GM21447 (cell line): ENCODE results near the gene LIME1.
A peak's percentile ranks its signal among the peaks of the same experiment; 100 is the strongest.
"Not testable (repeated sequence)": the region's sequence is repeated elsewhere in the genome, so short reads cannot be mapped to it uniquely, and the experiment has no call there.

Experiments
- ATAC-seq: cut with Tn5 transposase; IDR thresholded peaks from one replicate; pipeline ENCODE4 v1.9.1; 2021; ENCODE audit not compliant: unreplicated experiment

LIME1 gene

DNA sequence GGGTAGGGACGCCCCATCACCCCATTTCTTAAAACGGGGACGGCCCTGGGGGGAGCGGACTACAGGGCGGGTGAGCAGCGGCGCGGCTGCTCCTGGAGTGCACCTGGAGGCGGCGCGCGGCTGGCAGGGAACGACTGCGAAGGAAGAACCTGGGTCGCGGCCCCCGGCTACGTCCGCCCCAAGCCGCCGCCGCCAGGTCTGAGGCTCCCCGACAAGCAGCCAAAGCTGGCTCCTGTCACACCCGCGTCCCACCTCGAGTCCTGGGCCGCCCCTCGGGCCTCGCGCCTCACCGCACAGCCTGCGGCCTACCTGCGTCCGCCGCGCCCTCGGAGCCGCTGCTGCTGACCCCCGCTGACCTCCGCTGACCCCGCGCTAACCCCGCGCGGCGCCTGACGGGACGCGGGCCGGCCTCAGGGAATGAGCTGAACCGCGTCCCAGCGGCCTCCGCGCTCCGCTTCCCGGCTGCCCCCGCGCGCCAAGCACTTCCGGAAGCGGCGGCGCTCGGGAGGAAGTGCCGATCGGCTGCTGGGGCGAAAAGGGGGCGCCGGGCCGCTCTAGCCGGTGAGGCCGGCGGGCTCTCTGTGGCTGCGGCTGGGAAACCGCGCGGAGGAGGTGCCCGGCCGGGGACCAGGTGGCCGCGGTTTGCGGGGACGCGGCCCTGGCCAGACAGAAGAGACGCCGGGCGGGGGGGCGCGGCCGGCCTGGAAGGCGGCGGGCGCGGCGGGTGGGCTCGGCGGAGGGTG lies 28.7 kb upstream of the LIME1 start, which contains the start of the genes ARFRP1 and ZGPAT:
TSS of gene ARFRP1 (minus strand) at position 419 of the 743 bp plus-strand sequence. CDS start 885 bp downstream, outside the sequence.
TSS of gene ZGPAT (plus strand) at position 482 of the 743 bp plus-strand sequence. CDS start 542 bp downstream, outside the sequence.
- peak; percentile 64 for ATAC-seq

DNA sequence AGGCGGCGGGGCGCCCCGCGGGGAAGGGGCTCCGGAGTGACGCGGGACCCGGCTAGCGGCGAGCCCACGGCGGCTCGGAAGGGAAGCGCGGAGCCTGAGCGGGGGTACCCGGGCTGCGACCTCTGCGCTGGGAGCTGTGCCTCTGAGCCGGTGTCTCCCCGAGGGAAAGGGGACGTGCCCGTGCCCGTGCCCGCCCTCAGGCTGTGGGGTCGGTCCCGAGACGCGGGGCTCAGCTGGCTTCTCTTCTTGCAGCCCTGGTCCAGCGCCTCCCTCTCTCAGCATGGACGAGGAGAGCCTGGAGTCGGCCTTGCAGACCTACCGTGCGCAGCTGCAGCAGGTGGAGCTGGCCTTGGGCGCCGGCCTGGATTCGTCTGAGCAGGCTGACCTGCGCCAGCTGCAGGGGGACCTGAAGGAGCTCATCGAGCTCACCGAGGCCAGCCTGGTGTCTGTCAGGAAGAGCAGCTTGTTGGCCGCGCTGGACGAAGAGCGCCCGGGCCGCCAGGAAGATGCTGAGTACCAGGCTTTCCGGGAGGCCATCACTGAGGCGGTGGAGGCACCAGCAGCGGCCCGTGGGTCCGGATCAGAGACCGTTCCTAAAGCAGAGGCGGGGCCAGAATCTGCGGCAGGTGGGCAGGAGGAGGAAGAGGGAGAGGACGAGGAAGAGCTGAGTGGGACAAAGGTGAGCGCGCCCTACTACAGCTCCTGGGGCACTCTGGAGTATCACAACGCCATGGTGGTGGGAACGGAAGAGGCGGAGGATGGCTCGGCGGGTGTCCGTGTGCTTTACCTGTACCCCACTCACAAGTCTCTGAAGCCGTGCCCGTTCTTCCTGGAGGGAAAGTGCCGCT lies 27.9 kb upstream of the LIME1 start:
- ATAC-seq: no peak

DNA sequence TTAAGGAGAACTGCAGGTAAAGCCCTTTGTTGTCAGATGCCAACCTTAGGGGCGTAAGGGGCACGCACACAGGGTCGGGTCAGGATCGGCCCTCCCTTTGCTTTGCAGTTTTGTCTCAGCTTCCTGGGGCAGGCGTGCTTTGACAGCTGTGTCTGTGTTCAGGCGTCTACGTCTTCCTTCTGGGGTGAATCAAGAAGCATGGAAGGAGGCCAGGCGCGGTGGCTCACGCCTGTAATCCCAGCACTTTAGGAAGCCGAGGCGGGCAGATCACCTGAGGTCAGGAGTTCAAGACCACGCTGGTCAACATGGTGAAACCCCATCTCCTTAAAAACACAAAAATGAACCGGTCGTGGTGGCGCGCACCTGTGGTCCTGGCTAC lies 27.3 kb upstream of the LIME1 start:
- ATAC-seq: no peak

DNA sequence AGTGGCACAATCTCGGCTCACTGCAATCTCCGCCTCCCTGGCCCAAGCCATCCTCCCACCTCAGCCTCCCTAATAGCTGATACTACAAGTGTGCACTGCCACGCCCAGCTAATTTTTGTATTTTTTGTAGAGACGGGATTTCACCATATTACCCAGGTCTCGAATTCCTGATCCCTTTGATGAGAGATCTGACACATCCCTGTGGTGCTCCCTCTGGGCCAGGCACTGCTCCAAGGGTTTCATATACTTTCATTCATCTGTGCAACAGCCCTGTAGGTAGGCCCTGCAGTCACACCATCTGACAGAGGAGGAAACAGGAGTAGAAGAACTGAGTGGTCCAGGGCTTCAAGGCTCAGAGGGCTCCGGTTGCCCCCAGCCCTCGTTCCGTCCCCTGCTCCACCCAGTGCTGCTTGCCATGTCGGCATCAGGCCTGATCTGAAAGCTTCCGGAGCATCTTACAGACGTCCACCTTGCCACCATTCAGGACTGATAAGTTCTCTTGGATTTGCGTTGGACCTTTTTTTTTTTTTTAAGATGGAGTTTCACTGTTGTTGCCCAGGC lies 25.3 kb upstream of the LIME1 start:
- no peak for ATAC-seq

DNA sequence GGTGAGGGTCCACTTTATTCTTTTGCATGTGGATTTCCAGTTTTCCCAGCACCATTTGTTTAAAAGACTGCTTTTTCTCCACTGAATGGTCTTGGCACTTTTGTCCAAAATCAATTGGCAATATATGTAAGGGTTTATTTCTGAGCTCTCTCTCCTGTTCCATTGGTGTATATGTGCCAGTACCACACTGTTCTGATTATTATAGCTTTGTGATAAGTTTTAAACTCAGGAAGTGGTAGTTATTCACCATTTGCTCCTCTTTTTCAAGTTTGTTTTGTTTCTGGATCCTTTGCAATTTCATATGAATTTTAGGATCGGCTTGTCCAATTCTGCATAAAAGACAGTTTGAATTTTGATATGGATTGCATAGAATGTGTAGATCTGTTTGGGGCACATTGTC lies 24.3 kb upstream of the LIME1 start:
- no peak for ATAC-seq

DNA sequence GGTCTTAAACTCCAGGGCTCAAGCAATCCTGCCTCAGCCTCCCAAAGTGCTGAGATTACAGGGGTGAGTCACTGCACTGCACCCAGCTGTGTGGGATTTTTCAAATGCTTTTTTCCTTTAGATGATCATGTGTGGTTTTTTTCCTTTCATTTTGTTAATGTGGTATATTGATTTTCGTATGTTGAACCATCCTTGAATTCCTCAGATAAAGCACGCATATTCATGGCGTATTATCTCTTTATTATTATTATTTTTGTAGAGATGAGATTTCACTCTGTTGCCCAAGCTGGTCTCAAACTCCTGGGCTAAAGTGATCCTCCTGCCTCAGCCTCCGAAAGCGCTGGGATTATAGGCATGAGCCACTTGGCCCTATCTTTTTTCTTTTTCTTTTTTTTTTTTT lies 21.6 kb upstream of the LIME1 start:
- no peak for ATAC-seq

DNA sequence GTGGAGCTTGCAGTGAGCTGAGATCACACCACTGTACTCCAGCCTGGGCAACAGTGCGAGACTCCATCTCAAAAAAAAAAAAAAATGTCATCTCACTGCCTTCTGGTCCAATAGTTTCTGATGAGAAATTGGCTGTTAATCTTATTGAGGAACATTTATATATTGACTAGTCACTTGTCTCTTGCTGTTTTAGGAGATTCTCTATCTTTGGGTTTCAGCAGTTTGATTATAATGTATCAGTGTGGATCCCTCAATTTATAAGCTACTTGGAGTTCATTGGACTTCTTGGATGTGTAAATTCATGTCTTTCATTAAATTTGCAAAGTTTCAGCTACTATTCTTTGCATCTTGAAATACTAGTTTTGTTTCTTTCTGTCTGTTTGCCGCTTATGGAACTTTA lies 17.5 kb upstream of the LIME1 start:
- ATAC-seq: no peak

DNA sequence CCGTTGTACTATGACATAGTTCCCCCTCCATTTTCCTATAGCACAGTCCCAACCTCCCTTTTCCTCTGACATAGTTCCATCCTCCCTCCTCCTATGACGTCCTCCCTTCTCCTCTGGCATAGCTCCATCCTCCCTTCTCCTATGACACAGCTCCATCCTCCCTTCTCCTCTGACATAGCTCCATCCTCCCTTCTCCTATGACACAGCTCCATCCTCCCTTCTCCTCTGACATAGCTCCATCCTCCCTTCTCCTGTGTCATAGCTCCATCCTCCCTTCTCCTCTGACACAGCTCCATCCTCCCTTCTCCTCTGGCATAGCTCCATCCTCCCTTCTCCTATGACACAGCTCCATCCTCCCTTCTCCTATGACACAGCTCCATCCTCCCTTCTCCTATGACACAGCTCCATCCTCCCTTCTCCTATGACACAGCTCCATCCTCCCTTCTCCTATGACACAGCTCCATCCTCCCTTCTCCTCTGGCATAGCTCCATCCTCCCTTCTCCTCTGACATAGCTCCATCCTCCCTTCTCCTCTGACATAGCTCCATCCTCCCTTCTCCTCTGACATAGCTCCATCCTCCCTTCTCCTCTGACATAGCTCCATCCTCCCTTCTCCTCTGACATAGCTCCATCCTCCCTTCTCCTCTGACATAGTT lies 13.4 kb upstream of the LIME1 start:
- not testable (repeated sequence) for ATAC-seq

DNA sequence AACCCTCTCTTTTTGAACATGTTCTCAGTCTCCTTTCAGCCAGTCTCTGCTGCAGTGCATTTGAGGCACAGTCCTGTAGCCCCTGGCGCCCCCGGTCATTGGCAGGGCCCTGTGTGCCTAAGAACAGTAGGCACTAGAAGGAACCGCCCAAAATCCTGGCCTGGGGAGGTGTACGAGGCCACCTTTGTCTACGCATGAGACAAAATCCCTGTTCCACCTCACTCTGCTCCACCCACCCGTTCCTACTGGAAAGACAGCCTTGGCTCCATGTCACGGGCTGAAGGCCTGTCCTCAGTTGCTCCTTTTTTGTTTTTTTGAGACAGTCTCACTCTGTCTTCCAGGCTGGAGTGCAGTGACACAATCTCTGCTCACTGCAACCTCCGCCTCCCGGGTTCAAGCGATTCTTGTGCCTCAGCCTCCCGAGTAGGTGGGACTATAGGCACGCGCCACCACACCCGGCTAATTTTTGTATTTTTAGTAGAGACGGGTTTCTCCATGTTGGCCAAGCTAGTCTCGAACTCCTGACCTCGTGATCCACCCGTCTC lies 6.2 kb upstream of the LIME1 start:
- not testable (repeated sequence) for ATAC-seq

DNA sequence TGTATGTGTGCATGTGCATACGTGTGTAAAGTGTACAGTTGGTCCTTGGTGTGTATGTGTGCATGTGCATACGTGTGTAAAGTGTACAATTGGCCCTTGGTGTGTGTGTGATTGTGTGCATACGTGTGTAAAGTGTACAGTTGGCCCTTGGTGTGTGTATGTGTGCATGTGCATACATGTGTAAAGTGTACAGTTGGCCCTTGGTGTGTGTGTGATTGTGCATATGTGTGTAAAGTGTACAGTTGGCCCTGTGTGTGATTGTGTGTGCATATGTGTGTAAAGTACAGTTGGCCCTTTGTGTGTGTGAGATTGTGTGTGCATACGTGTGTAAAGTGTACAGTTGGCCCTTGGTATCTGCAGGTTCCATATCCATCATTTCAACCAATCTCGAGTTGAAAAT lies 5.1 kb upstream of the LIME1 start:
- no peak for ATAC-seq

DNA sequence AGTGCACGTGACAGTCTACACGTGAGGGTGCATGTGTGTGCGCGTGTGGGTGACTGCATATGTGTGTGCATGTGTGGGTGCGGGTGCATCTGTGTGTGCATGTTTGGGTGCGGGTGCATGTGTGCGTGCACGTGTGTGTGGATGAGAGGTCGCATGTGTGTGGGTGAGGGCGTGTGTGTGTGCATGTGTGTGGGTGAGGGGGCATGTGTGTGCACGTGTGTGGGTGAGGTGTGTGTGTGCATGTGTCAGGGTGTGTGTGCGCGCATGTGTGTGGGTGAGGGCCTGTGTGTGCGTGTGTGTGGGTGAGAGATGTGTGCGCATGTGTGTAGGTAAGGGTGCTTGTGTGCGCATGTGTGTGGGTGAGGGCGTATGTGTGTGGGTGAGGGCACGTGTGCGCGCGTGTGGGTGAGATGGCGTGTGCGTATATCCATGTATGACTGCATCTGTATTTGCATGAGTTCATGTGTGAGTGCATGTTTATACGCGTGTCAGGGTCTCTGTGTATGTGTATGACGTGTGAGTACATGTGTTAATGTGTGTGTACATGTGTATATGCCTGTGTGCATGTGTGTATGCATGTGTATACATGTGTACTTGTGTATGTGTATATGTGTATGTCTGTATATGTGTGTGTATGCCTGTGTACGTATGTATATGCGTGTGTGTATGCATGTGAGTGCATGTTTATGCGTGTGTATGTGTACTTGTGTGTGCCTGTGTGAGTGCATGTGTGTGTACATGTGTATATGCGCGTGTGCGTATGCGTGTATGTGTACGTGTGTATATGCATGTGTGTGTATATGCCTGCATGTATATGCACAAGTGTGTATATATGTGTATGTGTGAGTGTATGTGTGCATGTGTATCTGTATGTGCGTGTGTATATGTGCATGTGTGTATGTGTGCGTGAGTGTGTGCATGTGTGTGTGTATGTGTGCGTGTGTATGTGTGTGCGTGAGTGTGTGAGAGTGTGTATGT lies 4.1 kb upstream of the LIME1 start:
- ATAC-seq: no peak

DNA sequence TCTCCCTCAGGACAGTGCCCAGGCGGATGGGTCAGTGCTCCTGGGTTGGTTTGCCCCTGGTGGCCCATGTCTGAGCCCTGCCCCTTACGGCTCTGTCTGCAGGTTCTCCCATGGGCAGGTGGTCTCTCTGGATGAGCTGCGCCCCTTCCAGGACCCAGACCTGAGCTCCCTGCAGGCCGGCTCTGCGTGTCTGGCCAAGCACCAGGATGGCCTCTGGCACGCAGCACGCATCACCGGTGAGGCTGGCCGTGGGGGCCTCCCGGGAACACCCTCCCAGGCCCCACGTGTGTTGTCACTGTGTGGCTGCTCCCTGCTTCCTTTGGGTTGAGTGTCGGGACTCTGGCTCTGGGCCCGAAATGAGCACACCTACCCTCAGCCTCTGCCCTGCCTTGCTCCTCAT lies 3.3 kb upstream of the LIME1 start:
- ATAC-seq: no peak

DNA sequence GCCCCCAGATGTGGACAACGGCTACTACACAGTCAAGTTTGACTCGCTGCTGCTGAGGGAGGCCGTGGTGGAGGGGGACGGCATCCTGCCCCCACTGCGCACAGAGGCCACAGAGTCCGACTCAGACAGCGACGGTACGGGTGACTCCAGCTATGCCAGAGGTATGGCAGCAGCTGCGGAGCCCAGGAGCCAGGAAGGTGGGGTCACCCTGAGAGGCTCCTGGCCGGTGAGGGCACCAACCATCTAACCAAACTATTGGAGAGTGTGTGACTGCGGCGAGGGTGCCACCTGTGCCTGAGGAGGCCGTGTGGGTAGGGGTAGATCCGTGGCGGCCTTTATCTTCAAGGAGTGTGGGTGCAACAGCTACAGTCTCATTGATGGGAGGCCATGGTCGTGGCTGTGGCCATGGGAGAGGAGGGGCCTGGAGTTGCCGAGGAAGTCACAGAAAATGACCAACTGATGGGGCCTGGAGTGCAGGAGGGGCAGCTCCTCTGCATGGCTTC lies 2.8 kb upstream of the LIME1 start:
- no peak for ATAC-seq

DNA sequence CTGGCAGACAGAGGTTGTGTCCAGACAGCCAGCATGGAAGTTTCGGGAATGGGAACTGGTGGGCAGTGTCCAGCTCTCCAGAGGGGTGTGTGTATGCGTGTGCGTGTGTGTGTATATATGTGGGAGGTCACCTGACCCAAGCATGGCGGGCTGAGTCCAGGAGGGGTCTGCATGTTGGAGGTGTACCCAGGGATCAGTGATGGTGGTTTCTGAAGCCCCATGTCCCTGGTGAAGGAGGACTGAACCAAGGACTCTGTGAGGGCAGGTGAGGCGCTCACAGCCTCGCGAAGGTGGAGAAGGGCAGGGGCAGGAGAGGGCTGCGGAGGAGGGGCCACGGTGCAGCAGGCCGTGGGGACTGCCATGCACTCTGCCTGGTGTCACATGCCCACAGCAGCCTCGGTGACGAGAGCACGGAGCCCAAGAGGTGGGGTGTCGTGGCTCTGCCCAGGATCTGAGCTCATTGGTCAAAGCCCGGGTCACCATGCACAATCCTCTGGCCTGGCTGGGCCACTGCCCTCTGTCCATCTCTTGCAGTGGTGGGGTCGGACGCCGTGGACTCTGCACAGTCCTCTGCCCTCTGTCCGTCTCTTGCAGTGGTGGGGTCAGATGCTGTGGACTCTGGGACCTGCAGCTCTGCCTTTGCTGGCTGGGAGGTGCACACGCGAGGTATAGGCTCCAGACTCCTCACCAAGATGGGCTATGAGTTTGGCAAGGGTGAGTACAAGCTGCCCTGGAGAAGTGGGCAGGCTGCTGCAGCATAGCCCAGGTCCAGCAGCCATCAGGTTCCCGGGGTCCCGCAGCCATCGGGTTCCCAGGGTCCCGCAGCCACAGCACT lies 2.1 kb upstream of the LIME1 start:
- ATAC-seq: no peak

DNA sequence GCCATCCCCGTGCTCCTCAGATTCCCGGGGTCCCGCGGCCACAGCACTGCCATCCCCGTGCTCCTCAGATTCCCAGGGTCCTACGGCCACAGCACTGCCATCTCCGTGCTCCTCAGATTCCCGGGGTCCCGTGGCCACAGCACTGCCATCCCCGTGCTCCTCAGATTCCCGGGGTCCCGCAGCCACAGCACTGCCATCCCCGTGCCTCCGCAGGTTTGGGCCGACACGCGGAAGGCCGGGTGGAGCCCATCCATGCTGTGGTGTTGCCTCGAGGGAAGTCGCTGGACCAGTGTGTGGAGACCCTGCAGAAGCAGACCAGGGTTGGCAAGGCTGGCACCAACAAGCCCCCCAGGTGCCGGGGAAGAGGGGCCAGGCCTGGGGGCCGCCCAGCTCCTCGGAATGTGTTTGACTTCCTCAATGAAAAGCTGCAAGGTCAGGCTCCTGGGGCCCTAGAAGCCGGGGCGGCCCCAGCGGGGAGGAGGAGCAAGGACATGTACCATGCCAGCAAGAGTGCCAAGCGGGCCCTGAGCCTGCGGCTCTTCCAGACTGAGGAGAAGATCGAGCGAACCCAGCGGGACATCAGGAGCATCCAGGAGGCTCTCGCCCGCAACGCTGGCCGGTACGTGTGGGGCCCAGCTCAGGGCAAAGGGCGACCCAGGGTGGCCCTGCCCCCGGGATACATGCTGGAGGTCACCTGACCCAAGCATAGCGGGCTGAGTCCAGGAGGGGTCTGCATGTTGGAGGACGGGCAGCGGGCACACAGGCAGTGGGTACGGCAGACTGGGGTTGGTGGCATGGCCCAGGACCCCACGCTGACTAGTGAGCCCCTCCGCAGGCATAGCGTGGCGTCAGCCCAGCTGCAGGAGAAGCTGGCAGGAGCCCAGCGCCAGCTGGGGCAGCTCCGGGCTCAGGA lies 1.3 kb upstream of the LIME1 start:
- no peak for ATAC-seq

DNA sequence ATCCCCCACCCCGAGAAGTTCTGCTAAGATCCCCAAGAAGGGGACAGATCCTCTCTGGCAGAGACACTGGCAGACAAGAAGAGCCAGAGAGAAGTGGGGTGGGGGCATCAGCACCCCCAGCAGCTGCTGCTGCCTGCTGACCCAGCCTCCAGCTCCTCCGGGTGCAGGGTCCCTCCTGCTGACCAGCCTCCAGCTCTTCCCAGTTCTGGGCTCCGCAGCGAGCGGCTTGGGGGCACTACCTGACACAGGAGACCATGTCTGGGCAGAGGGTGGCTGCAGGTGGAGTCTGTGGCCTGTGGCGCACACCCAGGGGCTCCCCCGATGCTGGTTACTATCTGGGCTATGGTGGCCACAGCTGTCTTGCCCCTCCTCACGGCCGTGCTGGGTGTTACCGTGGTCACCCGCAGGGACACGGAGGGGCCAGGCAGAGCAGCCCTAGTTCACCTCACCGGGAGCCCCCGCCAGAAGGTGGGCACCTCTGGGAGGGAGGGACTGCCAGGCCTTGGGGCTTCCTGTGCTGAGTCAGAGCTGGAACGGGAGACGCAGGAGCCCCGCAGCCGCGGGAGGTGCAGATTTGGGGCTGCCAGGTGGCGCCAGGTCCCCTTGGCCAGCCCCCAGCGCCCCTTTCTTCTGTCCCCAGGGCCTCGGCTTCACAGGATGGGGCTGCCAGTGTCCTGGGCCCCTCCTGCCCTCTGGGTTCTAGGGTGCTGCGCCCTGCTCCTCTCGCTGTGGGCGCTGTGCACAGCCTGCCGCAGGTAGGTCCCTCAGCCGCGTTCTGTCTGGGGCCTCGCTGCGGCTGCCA lies 630 bp downstream of the LIME1 start:
- no peak for ATAC-seq

DNA sequence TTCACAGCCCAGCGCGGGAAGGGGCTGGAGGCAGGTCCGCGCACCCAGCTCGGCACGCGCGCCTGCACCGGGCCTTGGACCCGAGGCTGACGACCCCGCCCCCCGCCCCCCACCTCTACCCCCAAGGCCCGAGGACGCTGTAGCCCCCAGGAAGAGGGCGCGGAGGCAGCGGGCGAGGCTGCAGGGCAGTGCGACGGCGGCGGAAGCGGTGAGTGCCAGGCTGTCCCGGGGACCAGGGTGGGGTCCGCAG lies 1.2 kb downstream of the LIME1 start:
- no peak for ATAC-seq
